GM12872 (cell line): ENCODE measurements around the gene PDILT.

Experiments used
- CTCF ChIP-seq: IDR thresholded peaks from 3 replicates; pipeline ENCODE4 v1.5.1; 2011; ENCODE audit warnings: low read depth, mild to moderate bottlenecking, low read length, moderate library complexity; ENCODE audit not compliant: insufficient read depth

PDILT gene

GRCh38 chr16:20397468-20398074 is 7.0 kb downstream of the PDILT start:
- TF ChIP-seq CTCF = no peak

GRCh38 chr16:20396846-20397467 is 7.6 kb downstream of the PDILT start:
- TF ChIP-seq CTCF = no peak

- no peak for TF ChIP-seq CTCF
Measured at GRCh38 chr16:20395946-20396345, 8.6 kb downstream of the PDILT start.

GRCh38 chr16:20393801-20394577 is 10.5 kb downstream of the PDILT start:
- TF ChIP-seq CTCF = no peak

- no peak for TF ChIP-seq CTCF
Measured at GRCh38 chr16:20391045-20391444, 13.5 kb downstream of the PDILT start.

GRCh38 chr16:20388854-20389253 is 15.7 kb downstream of the PDILT start:
- no peak for TF ChIP-seq CTCF

- TF ChIP-seq CTCF = no peak
Measured at GRCh38 chr16:20387978-20388377, 16.6 kb downstream of the PDILT start.
